ENCODE data around the gene PARM1. TPM values are rescaled to one million over a fixed set of nuclear protein-coding genes. Genes with fewer than 3 reads are reported as not detected.
A peak's percentile ranks its signal among the peaks of the same experiment; 100 is the strongest.

The PARM1 gene
- total and polyA plus RNA-seq, 2 donors (not counting 1 experiment from before 2014, with no cell fraction given): 7.8 to 10.4 TPM

- intact Hi-C loops (cut with micrococcal nuclease): no loop called here
- POLR2A ChIA-PET: no interaction called here
- H4K20me1 ChIP-seq (ENCODE audit: control insufficient read depth, insufficient read depth, low read length, poor library complexity, severe bottlenecking): no peaks in the 10 kb centered on the region
- H3K36me3 ChIP-seq (replicated peaks in 1 of 2; ENCODE audit: control extremely low read depth in 1 of 2, control insufficient read depth in 1 of 2, extremely low read depth in 1 of 2, insufficient read depth in 2 of 2, low read length in 1 of 2): no peaks in the 10 kb centered on the region
- WGBS (ENCODE audit: insufficient coverage): no CpG with 5 or more reads among the region's 2 CpGs
- Mint-ChIP-seq H3K9me3 (ENCODE audit: insufficient read depth) (peaks cover 2% of the 10 kb centered on the region), H3K27ac (no peak overlapping the region), H3K4me3 (no peak overlapping the region), H3K4me1 (no peaks in the 10 kb centered on the region), H3K27me3 (no peaks in the 10 kb centered on the region)
- DNase-seq (no peak), ATAC-seq (ENCODE audit: low read depth) (no peak)
- CTCF ChIA-PET: no interaction called here
- H3K4me1 ChIP-seq (ENCODE audit: control insufficient read depth in 2 of 2, insufficient read depth in 2 of 2, low read length in 2 of 2): no peaks in the 10 kb centered on the region
- TF ChIP-seq EZH2 (IDR thresholded peaks at IDR 0.05; ENCODE audit: borderline replicate concordance, insufficient read depth, low read depth, low read length, poor library complexity, severe bottlenecking): no peak
- TF ChIP-seq CTCF (IDR thresholded peaks at IDR 0.05): no peak
- no peak overlapping the region for H3K4me3 ChIP-seq (ENCODE audit: control extremely low read depth in 1 of 5, extremely low read depth in 1 of 5, insufficient read depth in 1 of 5, low read depth in 2 of 5, low read length in 4 of 5)
- no peaks in the 10 kb centered on the region for H3K27me3 ChIP-seq (replicated peaks in 1 of 4; ENCODE audit: control extremely low read depth in 1 of 4, control insufficient read depth in 3 of 4, insufficient read depth in 4 of 4, low read length in 3 of 4)
- H2AFZ ChIP-seq (ENCODE audit: insufficient read depth, low read depth, low read length, poor library complexity, severe bottlenecking): no peak overlapping the region
- H3K27ac ChIP-seq (ENCODE audit: low read length in 2 of 2): no peak overlapping the region
- no peak overlapping the region for H3K4me2 ChIP-seq (replicated peaks; ENCODE audit: low read depth, low read length, poor library complexity, severe bottlenecking)
- H3K79me2 ChIP-seq (ENCODE audit: control insufficient read depth, insufficient read depth, low read length): no peaks in the 10 kb centered on the region
- H3K9ac ChIP-seq (ENCODE audit: low read length): no peak overlapping the region
- H3K9me3 ChIP-seq (ENCODE audit: control extremely low read depth in 1 of 3, control insufficient read depth in 2 of 3, insufficient read depth in 1 of 3, low read length in 2 of 3): no peaks in the 10 kb centered on the region
Observed at GRCh38 chr4:74906771-74907170, 26.1 kb upstream of the PARM1 start.

GRCh38 chr4:74919783-74920182, 13.1 kb upstream of the PARM1 start:
- peak overlapping the region; percentile 46 for H3K9ac ChIP-seq (ENCODE audit: low read length)
- intact Hi-C loops (cut with micrococcal nuclease): no loop called here
- ATAC-seq (ENCODE audit: low read depth) (no peak), DNase-seq (no peak)
- H3K27ac ChIP-seq (ENCODE audit: low read length in 2 of 2): peak overlapping the region in 1 of 2 donors; percentile 55
- CTCF ChIA-PET: interaction anchor here (1.4 to 2.1 kb wide), 2 partner anchors 13 to 45 kb away, joined by 6 to 11 read pairs; partner anchors contain the start of gene PARM1
- H3K79me2 ChIP-seq (ENCODE audit: control insufficient read depth, insufficient read depth, low read length): no peaks in the 10 kb centered on the region
- no peaks in the 10 kb centered on the region for H3K36me3 ChIP-seq (replicated peaks in 1 of 2; ENCODE audit: control extremely low read depth in 1 of 2, control insufficient read depth in 1 of 2, extremely low read depth in 1 of 2, insufficient read depth in 2 of 2, low read length in 1 of 2)
- Mint-ChIP-seq H3K4me1 (peaks cover 20% of the 10 kb centered on the region), H3K27me3 (no peaks in the 10 kb centered on the region), H3K9me3 (ENCODE audit: insufficient read depth) (peaks cover under 1% of the 10 kb centered on the region), H3K4me3 (peak overlapping the region; percentile 65), H3K27ac (no peak overlapping the region)
- H3K4me3 ChIP-seq (ENCODE audit: control extremely low read depth in 1 of 5, extremely low read depth in 1 of 5, insufficient read depth in 1 of 5, low read depth in 2 of 5, low read length in 4 of 5): peak overlapping the region in 2 of 5 experiments; percentile 7 to 50
- H4K20me1 ChIP-seq (ENCODE audit: control insufficient read depth, insufficient read depth, low read length, poor library complexity, severe bottlenecking): no peaks in the 10 kb centered on the region
- peak overlapping the region; percentile 37 for H2AFZ ChIP-seq (ENCODE audit: insufficient read depth, low read depth, low read length, poor library complexity, severe bottlenecking)
- POLR2A ChIA-PET: no interaction called here
- no peak for TF ChIP-seq CTCF (IDR thresholded peaks at IDR 0.05)
- no peak for TF ChIP-seq EZH2 (IDR thresholded peaks at IDR 0.05; ENCODE audit: borderline replicate concordance, insufficient read depth, low read depth, low read length, poor library complexity, severe bottlenecking)
- 93% methylated on average over 3 of the region's 6 CpGs for WGBS (ENCODE audit: insufficient coverage)
- peaks cover 8 to 14% of the 10 kb centered on the region in 2 donors for H3K4me1 ChIP-seq (ENCODE audit: control insufficient read depth in 2 of 2, insufficient read depth in 2 of 2, low read length in 2 of 2)
- no peaks in the 10 kb centered on the region for H3K27me3 ChIP-seq (replicated peaks in 1 of 4; ENCODE audit: control extremely low read depth in 1 of 4, control insufficient read depth in 3 of 4, insufficient read depth in 4 of 4, low read length in 3 of 4)
- H3K9me3 ChIP-seq (ENCODE audit: control extremely low read depth in 1 of 3, control insufficient read depth in 2 of 3, insufficient read depth in 1 of 3, low read length in 2 of 3): peaks cover 0 to 10% (median 0%) of the 10 kb centered on the region in 3 donors
- H3K4me2 ChIP-seq (replicated peaks; ENCODE audit: low read depth, low read length, poor library complexity, severe bottlenecking): peak overlapping the region; percentile 57
